ENCODE measurements around the gene IRAK1. TPM values are rescaled to one million over a fixed set of nuclear protein-coding genes. Genes with fewer than 3 reads are reported as not detected.
"Not testable (repeated sequence)": the region's sequence is repeated elsewhere in the genome, so short reads cannot be mapped to it uniquely, and the experiment has no call there.

Gene IRAK1
- total RNA-seq, 1 donor from 2014 or later, result 150 TPM

- intact Hi-C loops (cut with micrococcal nuclease), result not testable (repeated sequence)
Measured at GRCh38 chrX:153994398-153994797, 25.3 kb downstream of the IRAK1 start.

GRCh38 chrX:153993978-153994377, 25.7 kb downstream of the IRAK1 start:
- no peaks in the 10 kb centered on the region for H3K36me3 Mint-ChIP-seq (ENCODE audit: low read depth)
- no peaks in the 10 kb centered on the region for H3K27me3 Mint-ChIP-seq (ENCODE audit: low read depth)
- no peak overlapping the region for H3K27ac Mint-ChIP-seq
- intact Hi-C loops (cut with micrococcal nuclease), result no loop called here
- H3K4me3 Mint-ChIP-seq (ENCODE audit: low read depth), result no peak overlapping the region
- H3K4me1 Mint-ChIP-seq (ENCODE audit: low read depth), result peaks cover 3% of the 10 kb centered on the region
- DNase-seq (ENCODE audit: low spot score), result no peak
- no peaks in the 10 kb centered on the region for H3K9me3 Mint-ChIP-seq

More at GRCh38 chrX:153994398-153994797, 25.3 kb downstream of the IRAK1 start:
- not testable (repeated sequence) for H3K4me1 Mint-ChIP-seq (ENCODE audit: low read depth); DNase-seq (ENCODE audit: low spot score); H3K9me3 Mint-ChIP-seq; H3K36me3 Mint-ChIP-seq (ENCODE audit: low read depth); H3K27me3 Mint-ChIP-seq (ENCODE audit: low read depth); H3K27ac Mint-ChIP-seq; H3K4me3 Mint-ChIP-seq (ENCODE audit: low read depth)

- no peaks in the 10 kb centered on the region for H3K9me3 Mint-ChIP-seq
- H3K27ac Mint-ChIP-seq, result no peak overlapping the region
- H3K27me3 Mint-ChIP-seq (ENCODE audit: low read depth), result no peaks in the 10 kb centered on the region
- peaks cover 3% of the 10 kb centered on the region for H3K4me1 Mint-ChIP-seq (ENCODE audit: low read depth)
- intact Hi-C loops (cut with micrococcal nuclease), result no loop called here
- no peaks in the 10 kb centered on the region for H3K36me3 Mint-ChIP-seq (ENCODE audit: low read depth)
- no peak overlapping the region for H3K4me3 Mint-ChIP-seq (ENCODE audit: low read depth)
- DNase-seq (ENCODE audit: low spot score), result no peak
Measured at GRCh38 chrX:153993079-153993478, 26.6 kb downstream of the IRAK1 start.

DNA sequence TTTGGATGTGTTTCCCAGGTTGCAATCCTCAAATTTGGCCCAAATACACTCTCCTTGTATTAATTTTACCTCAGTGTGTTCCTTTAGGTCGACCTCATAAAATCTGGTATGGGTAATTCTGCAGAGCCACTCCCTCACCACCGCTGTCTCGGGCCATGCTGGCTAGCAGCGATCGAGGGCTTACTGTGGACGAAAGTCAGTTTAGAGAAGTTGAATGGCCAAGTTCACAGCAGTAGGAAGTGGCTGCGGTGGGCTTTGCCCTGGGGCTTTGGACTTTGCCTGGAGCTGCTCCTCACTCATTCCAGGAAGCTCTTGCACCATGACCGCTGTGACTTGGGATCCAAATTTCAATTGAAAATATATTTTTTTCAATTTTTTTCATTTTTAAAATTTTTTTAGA, 27.5 kb downstream of the IRAK1 start:
- no peaks in the 10 kb centered on the region for H3K27me3 Mint-ChIP-seq (ENCODE audit: low read depth)
- peaks cover 3% of the 10 kb centered on the region for H3K4me1 Mint-ChIP-seq (ENCODE audit: low read depth)
- DNase-seq (ENCODE audit: low spot score), result no peak
- no peak overlapping the region for H3K27ac Mint-ChIP-seq
- no peaks in the 10 kb centered on the region for H3K9me3 Mint-ChIP-seq
- H3K4me3 Mint-ChIP-seq (ENCODE audit: low read depth), result no peak overlapping the region
- no peaks in the 10 kb centered on the region for H3K36me3 Mint-ChIP-seq (ENCODE audit: low read depth)
- intact Hi-C loops (cut with micrococcal nuclease), result no loop called here

GRCh38 chrX:153991013-153991580, 28.6 kb downstream of the IRAK1 start:
- DNase-seq (ENCODE audit: low spot score), result no peak
- H3K9me3 Mint-ChIP-seq, result no peaks in the 10 kb centered on the region
- intact Hi-C loops (cut with micrococcal nuclease), result no loop called here
- no peaks in the 10 kb centered on the region for H3K27me3 Mint-ChIP-seq (ENCODE audit: low read depth)
- H3K27ac Mint-ChIP-seq, result no peak overlapping the region
- H3K4me3 Mint-ChIP-seq (ENCODE audit: low read depth), result no peak overlapping the region
- peaks cover 3% of the 10 kb centered on the region for H3K4me1 Mint-ChIP-seq (ENCODE audit: low read depth)
- H3K36me3 Mint-ChIP-seq (ENCODE audit: low read depth), result no peaks in the 10 kb centered on the region

DNA sequence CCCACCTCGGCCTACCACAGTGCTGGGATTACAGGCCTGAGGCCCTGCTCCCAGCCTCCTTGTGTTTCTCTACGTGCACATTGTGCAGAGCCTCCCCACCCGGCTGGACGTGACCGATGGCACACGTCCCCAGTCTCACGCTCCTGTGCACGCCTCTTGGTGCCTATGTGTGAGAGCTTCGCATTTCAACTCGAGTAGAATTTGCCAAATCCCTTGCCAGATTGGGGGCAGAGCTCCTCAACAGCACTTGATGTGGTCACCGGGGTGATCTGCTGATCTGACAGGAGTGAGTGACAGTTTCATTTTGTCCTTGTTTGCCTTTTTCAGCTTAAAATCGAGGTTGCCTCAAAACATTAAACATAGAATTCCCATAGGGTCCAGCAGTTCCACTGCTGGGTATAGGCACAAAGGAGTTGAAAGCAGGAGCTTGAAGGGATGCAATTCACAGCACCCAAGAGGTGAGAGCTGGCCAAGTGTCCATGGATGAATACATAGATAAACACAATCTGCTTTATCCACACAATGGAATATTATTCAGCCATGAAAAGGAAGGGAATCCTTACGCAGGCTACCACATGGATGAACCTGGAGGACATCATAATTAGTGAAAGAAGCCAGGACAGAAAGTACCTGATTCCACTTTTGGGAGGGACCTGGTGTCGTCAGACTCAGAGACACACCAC, 29.6 kb downstream of the IRAK1 start:
- DNase-seq (ENCODE audit: low spot score), result no peak
- intact Hi-C loops (cut with micrococcal nuclease), result no loop called here
- H3K27ac Mint-ChIP-seq, result peak overlapping the region; percentile 49
- no peaks in the 10 kb centered on the region for H3K36me3 Mint-ChIP-seq (ENCODE audit: low read depth)
- no peak overlapping the region for H3K4me3 Mint-ChIP-seq (ENCODE audit: low read depth)
- peaks cover 6% of the 10 kb centered on the region for H3K4me1 Mint-ChIP-seq (ENCODE audit: low read depth)
- no peaks in the 10 kb centered on the region for H3K9me3 Mint-ChIP-seq
- H3K27me3 Mint-ChIP-seq (ENCODE audit: low read depth), result no peaks in the 10 kb centered on the region

GRCh38 chrX:153988493-153988892, 31.2 kb downstream of the IRAK1 start:
- Mint-ChIP-seq H3K4me3 (ENCODE audit: low read depth) (no peak overlapping the region), H3K36me3 (ENCODE audit: low read depth) (no peaks in the 10 kb centered on the region), H3K4me1 (ENCODE audit: low read depth) (peaks cover 17% of the 10 kb centered on the region), H3K27ac (no peak overlapping the region), H3K9me3 (no peaks in the 10 kb centered on the region), H3K27me3 (ENCODE audit: low read depth) (no peaks in the 10 kb centered on the region)
- intact Hi-C loops (cut with micrococcal nuclease), result no loop called here
- no peak for DNase-seq (ENCODE audit: low spot score)

DNA sequence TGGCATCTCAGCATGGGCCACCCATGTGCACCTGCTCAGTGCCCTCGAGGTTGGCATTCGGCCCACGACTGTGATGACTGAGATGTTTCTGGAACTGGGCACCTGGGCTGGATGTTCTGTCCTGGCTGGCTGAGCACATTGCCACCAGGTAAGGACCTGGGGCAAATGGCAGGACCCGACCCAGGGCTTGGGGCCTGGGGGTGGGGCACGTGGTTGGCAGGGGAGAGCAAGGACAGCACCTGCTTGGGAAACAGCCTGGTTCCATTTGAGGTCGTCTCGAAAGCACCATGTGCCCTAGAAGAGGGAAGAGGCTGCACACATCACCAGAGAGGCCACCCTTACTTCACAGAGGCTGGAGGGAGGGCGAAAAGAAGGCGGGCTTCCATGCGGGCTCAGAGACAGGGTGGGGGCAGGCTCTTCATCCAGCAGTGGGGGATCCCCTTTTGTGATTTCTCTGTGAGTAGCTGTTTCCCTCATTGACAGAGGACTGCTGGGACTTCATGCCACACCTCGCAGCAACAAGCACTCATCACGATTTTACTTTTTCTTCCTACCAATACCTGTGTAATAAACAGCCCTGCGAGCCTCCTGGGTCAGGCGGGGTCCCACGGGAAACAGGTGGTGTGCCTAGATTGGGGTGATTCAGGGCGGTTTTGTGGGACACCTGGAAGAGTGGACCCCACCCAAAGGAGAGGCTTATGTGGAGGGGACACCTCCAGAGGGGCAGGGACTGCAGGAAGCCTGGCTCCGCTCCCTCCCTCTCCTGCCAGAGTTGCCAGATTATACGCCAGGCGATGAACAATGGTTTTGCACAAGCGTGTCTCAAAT, 35.1 kb downstream of the IRAK1 start:
- H3K36me3 Mint-ChIP-seq (ENCODE audit: low read depth), result no peaks in the 10 kb centered on the region
- intact Hi-C loops (cut with micrococcal nuclease), result loop anchor here (5.0 kb wide), 1 partner anchor 33 kb away; the partner anchor contains the start of gene IRAK1
- H3K27me3 Mint-ChIP-seq (ENCODE audit: low read depth), result no peaks in the 10 kb centered on the region
- H3K27ac Mint-ChIP-seq, result peak overlapping the region; percentile 98
- peak overlapping the region; percentile 77 for H3K4me3 Mint-ChIP-seq (ENCODE audit: low read depth)
- H3K9me3 Mint-ChIP-seq, result no peaks in the 10 kb centered on the region
- H3K4me1 Mint-ChIP-seq (ENCODE audit: low read depth), result peaks cover 35% of the 10 kb centered on the region
- DNase-seq (ENCODE audit: low spot score), result no peak

- no peak for DNase-seq (ENCODE audit: low spot score)
- intact Hi-C loops (cut with micrococcal nuclease), result loop anchor here (5.0 kb wide), 1 partner anchor 34 kb away; the partner anchor contains the start of gene IRAK1
- H3K27ac Mint-ChIP-seq, result peak overlapping the region; percentile 98
- H3K9me3 Mint-ChIP-seq, result no peaks in the 10 kb centered on the region
- H3K36me3 Mint-ChIP-seq (ENCODE audit: low read depth), result no peaks in the 10 kb centered on the region
- H3K4me3 Mint-ChIP-seq (ENCODE audit: low read depth), result no peak overlapping the region
- H3K27me3 Mint-ChIP-seq (ENCODE audit: low read depth), result no peaks in the 10 kb centered on the region
- H3K4me1 Mint-ChIP-seq (ENCODE audit: low read depth), result peaks cover 35% of the 10 kb centered on the region
Measured at GRCh38 chrX:153983321-153983801, 36.3 kb downstream of the IRAK1 start.

DNA sequence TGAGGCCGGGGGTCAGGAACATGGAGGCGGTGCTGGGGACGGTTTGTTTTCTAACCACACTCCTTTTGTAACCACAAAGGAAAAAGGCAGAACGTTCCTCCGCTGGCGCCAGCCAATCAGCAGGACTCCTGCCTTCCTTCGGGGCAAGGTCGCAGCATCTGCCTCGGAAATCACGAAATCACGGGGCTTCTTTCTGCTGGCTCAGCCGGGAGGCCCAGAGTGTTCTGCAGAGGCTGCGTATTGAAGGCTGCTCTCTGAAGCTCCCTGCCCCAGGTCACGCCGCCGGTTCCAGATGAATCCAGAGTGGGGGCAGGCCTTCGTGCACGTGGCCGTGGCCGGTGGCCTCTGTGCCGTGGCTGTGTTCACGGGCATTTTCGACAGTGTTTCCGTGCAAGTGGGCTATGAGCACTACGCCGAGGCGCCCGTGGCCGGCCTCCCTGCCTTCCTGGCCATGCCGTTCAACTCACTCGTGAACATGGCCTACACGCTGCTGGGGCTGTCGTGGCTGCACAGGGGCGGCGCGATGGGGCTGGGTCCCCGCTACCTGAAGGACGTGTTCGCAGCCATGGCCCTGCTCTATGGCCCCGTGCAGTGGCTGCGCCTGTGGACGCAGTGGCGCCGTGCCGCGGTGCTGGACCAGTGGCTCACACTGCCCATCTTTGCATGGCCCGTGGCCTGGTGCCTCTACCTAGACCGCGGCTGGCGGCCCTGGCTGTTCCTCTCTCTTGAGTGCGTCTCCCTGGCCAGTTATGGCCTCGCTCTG, 37.8 kb downstream of the IRAK1 start:
- Mint-ChIP-seq H3K4me3 (ENCODE audit: low read depth) (peak overlapping the region; percentile 55), H3K27ac (peak overlapping the region; percentile 98), H3K9me3 (no peaks in the 10 kb centered on the region), H3K27me3 (ENCODE audit: low read depth) (no peaks in the 10 kb centered on the region), H3K36me3 (ENCODE audit: low read depth) (no peaks in the 10 kb centered on the region), H3K4me1 (ENCODE audit: low read depth) (peaks cover 35% of the 10 kb centered on the region)
- peak; percentile 74 for DNase-seq (ENCODE audit: low spot score)
- intact Hi-C loops (cut with micrococcal nuclease), result loop anchor here (5.0 kb wide), 1 partner anchor 35 kb away; the partner anchor contains the start of gene IRAK1

DNA sequence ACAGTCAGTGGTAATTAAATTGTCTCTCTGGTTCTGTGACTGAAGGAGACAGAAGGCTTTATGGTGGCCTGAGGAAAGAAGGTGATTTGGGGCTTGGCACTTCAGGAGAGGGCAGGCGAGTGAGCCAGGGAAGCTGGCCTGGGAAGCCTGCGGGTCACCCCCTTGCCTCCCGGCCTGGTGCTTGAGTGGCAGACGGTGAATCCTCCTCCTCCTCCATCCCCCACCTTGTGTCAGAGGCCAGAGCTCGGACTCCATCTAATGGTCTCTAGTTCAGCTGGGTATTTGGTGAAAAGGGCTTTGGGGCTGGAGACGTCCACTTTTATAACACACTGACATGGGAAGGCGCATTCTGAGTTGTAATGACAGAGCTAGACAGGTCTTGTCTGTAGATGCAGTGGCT, 38.5 kb downstream of the IRAK1 start:
- H3K4me3 Mint-ChIP-seq (ENCODE audit: low read depth), result peak overlapping the region; percentile 55
- intact Hi-C loops (cut with micrococcal nuclease), result loop anchor here (5.0 kb wide), 1 partner anchor 36 kb away; the partner anchor contains the start of gene IRAK1
- H3K27me3 Mint-ChIP-seq (ENCODE audit: low read depth), result no peaks in the 10 kb centered on the region
- DNase-seq (ENCODE audit: low spot score), result no peak
- no peaks in the 10 kb centered on the region for H3K9me3 Mint-ChIP-seq
- peaks cover 35% of the 10 kb centered on the region for H3K4me1 Mint-ChIP-seq (ENCODE audit: low read depth)
- peak overlapping the region; percentile 98 for H3K27ac Mint-ChIP-seq
- H3K36me3 Mint-ChIP-seq (ENCODE audit: low read depth), result no peaks in the 10 kb centered on the region

- not testable (repeated sequence) for H3K9me3 Mint-ChIP-seq; H3K27me3 Mint-ChIP-seq (ENCODE audit: low read depth); H3K36me3 Mint-ChIP-seq (ENCODE audit: low read depth); DNase-seq (ENCODE audit: low spot score)
- intact Hi-C loops (cut with micrococcal nuclease), result loop anchor here (5.0 kb wide), 1 partner anchor 37 kb away; the partner anchor contains the start of gene IRAK1
- Mint-ChIP-seq H3K27ac (peak overlapping the region; percentile 81), H3K4me1 (ENCODE audit: low read depth) (peaks cover 37% of the 10 kb centered on the region), H3K4me3 (ENCODE audit: low read depth) (peak overlapping the region; percentile 49)
Measured at GRCh38 chrX:153980394-153980793, 39.3 kb downstream of the IRAK1 start.

All from activated T-helper 2 cell treated with anti-CD3 and anti-CD28 coated beads, Interferon-gamma antibody, Interleukin-2, Interleukin-4, amounts not matched to agents 10 μg/mL and 5 μg/mL and 100 μg/mL, durations not matched to agents 14 hours and 24 hours and 36 hours (primary cell).